Ectodermal cell (in vitro differentiated cells): ENCODE data around the gene POM121L2.
A peak's percentile ranks its signal among the peaks of the same experiment; 100 is the strongest.

Experiments used
- H3K27ac ChIP-seq: 2 replicates; pipeline ENCODE4 v1.7.0; 2013; ENCODE audit warnings: mild to moderate bottlenecking, low read depth, low read length; ENCODE audit not compliant: insufficient read depth, poor library complexity, severe bottlenecking
- H3K27me3 ChIP-seq: 2 replicates; pipeline ENCODE4 v1.7.0; 2013; ENCODE audit warnings: mild to moderate bottlenecking, low read length; ENCODE audit not compliant: insufficient read depth, control insufficient read depth, poor library complexity, severe bottlenecking
- H3K36me3 ChIP-seq: one replicate; pipeline ENCODE4 v1.7.0; 2013; ENCODE audit warnings: low read length; ENCODE audit not compliant: control insufficient read depth, insufficient read depth
- H3K4me1 ChIP-seq: one replicate; pipeline ENCODE4 v1.7.0; 2013; ENCODE audit warnings: low read length; ENCODE audit not compliant: control insufficient read depth, insufficient read depth
- H3K4me3 ChIP-seq: 2 replicates; pipeline ENCODE4 v1.7.0; 2013; ENCODE audit warnings: low read depth, low read length, control low read depth; ENCODE audit not compliant: insufficient read depth
- H3K9me3 ChIP-seq: 2 replicates; pipeline ENCODE4 v1.7.0; 2013; ENCODE audit warnings: mild to moderate bottlenecking, low read length, moderate library complexity; ENCODE audit not compliant: control insufficient read depth
- WGBS, 2 experiments: methylation state at CpG; one replicate each; pipeline ENCODE4 v1.1.7; 2013; ENCODE audit warnings: missing lambda C conversion rate in 2 of 2; 5-methylcytosine and 5-hydroxymethylcytosine counted together

POM121L2 gene

GRCh38 chr6:27260369-27260768, 51.7 kb downstream of the POM121L2 start:
- H3K36me3 ChIP-seq, result no peaks in the 10 kb centered on the region
- peak overlapping the region; percentile 30 for H3K4me3 ChIP-seq
- peaks cover 52% of the 10 kb centered on the region for H3K27me3 ChIP-seq
- H3K9me3 ChIP-seq, result no peaks in the 10 kb centered on the region
- H3K4me1 ChIP-seq, result no peaks in the 10 kb centered on the region
- WGBS, 2 experiments, result 7 to 9% methylated on average over 21 of the region's 21 CpGs
- H3K27ac ChIP-seq, result no peak overlapping the region
